ENCODE data around the gene USP3.

- TF ChIP-seq, protein P1, sequence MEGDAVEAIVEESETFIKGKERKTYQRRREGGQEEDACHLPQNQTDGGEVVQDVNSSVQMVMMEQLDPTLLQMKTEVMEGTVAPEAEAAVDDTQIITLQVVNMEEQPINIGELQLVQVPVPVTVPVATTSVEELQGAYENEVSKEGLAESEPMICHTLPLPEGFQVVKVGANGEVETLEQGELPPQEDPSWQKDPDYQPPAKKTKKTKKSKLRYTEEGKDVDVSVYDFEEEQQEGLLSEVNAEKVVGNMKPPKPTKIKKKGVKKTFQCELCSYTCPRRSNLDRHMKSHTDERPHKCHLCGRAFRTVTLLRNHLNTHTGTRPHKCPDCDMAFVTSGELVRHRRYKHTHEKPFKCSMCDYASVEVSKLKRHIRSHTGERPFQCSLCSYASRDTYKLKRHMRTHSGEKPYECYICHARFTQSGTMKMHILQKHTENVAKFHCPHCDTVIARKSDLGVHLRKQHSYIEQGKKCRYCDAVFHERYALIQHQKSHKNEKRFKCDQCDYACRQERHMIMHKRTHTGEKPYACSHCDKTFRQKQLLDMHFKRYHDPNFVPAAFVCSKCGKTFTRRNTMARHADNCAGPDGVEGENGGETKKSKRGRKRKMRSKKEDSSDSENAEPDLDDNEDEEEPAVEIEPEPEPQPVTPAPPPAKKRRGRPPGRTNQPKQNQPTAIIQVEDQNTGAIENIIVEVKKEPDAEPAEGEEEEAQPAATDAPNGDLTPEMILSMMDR (IDR thresholded peaks at IDR 0.05 in 2 of 3, conservative IDR thresholded peaks at IDR 0.05 in 1 of 3; ENCODE audit: control insufficient read depth in 2 of 3, extremely low read depth in 1 of 3, insufficient read depth in 1 of 3, low read depth in 3 of 3, low read length in 3 of 3), result no peak
- no peak for TF ChIP-seq ZNF207 (IDR thresholded peaks at IDR 0.05; ENCODE audit: borderline replicate concordance)
- TF ChIP-seq CEBPB (IDR thresholded peaks at IDR 0.05; ENCODE audit: borderline replicate concordance in 1 of 2, low read depth in 2 of 2, low read length in 2 of 2), result no peak
- TF ChIP-seq POLR2AphosphoS5 (IDR thresholded peaks at IDR 0.05; ENCODE audit: low read length), result no peak
- no peak for TF ChIP-seq ZNF384 (IDR thresholded peaks at IDR 0.05; ENCODE audit: borderline replicate concordance, low read depth, low read length)
Measured at GRCh38 chr15:63623232-63623969, 119.0 kb downstream of the USP3 start.
